Stimulated activated CD8-positive, alpha-beta memory T cell treated with anti-CD3 and anti-CD28 coated beads, Interleukin-4, amount 100 ng/mL, for 24 hours (primary cell): ENCODE measurements around the gene ST3GAL4.
A peak's percentile ranks its signal among the peaks of the same experiment; 100 is the strongest.

ENCODE experiments used
- DNase-seq: peaks from one replicate; pipeline ENCODE4 v3.0.0-alpha.2; 2020; ENCODE audit warnings: low read depth

ST3GAL4 gene

DNA sequence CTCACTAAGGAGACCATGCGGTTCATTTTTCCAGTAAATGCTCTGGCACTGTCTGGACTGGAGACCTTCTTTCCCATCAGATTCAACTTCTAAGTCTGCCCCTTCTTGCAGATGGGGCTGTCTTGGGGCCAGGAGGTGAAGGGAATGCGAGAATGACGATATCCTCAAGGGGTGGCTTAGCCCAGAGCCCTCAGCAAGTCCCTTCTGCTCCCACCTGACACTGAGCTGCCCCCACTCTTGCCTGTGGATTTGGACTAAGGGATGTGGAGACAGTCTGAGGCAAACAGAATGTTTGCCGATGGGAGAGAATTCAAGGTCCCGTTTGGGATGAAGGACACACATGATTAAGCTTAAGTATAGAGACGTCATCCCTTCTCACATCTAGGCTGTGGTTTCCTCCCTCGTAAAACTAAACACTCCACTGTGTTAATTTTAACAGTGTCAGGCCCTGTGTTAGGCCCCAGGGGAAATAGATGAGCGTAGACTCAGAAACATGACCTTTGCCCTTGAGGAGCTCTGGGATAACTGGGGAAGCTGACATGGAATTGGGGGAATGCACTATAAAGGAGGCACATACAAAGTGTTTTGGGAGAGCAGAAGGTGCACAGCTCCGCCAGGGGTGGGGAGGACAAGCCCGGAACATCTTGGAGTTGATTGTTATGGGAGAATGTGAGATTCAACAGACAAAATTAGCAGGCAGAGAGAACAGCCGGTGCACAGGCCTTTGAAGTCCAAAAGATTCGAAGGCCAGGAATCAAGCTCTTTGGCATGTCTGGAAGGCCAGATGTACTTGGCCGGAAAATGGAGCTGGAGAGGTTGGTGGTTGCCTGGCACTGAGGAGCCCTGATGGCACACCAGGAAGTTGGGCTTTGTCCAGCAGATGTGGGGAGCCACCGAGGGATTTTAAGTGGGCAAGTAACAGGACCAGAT lies 71.6 kb downstream of the ST3GAL4 start:
- no peak for DNase-seq

DNA sequence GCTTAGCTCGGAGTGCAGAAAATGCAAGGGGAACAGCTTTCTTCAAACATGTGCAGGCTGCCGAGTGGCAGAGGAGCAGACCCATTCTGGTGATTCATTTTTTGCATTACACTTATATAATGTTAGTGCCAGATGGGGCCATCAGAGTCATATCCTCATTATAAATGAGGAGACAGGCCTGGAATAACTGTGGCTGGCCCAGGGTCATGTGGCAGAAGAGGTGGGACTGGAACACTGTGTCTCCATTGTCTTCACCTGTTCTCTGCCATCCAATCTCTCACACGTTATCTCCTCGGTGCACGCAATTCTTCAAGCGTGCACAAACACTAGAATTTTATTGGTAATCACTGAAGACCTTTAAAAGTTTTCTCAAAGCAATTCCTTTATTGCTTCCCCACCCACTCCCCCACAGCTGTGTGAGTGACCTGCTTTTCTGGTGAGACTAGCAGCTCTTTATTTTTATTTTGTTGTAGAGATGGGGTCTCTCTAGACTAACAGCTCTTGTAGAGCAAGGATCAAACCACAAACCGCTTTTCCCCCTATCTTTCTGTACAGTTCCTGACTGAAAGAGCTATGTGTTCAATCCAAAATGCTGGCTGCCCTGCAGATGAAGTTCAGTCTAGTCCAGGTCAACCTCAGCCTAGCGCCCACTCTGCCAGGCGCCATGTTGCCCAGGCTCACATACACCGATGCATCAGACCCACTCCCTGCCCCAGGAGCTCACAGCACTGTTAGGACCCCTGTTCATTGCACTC lies 75.3 kb downstream of the ST3GAL4 start:
- DNase-seq, result no peak

DNA sequence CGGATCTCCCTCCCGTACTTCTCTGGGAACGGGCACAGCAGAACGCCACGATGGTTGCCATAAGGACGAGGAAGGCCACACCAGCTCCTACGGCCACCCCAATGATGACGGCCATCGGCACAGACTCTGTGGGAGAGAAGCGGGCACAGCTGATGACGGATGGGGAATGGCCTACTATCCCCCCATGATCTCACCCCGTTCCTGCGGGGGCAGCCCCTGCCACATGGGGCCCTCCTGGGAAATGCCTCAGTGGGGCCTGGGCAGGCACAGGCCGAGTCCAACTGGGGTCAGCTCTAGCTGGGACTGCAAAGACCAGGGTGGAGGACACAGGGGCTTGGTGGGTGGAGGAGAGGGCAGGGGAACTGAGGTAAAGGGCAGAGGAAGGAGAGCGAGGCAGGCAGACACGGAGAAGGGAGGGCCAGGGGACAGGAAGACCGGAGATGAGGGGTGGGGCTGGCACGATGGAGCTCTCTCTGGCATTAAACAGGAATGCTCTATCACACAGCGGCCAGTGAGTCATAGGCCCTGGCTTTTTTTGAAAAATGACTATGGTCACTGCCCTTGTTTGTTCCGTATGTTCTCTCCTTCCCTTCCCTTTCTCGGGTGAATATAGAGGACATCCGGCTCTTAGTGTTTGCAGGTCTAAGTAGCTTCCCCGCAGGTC lies 76.0 kb downstream of the ST3GAL4 start:
- DNase-seq, result no peak

DNA sequence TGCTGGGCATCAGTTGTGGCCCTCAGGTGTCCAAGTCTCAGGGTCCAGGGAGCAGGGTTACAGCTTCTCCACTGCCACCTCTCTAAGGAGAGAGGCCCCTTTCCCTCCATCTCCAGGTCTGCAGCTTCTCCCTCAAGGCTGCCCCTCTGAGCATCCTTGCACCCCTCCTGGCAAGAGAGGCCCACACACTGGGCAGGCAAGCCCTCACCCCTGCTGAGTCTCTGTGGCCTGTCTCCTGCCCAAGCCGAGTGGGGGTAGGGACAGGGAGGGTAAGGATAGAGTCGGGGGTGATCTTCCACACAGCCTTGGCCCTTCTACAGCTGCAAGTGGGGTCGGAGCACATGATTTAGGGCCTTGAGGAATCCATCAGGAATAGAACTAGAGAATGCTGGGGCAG lies 76.6 kb downstream of the ST3GAL4 start:
- no peak for DNase-seq

DNA sequence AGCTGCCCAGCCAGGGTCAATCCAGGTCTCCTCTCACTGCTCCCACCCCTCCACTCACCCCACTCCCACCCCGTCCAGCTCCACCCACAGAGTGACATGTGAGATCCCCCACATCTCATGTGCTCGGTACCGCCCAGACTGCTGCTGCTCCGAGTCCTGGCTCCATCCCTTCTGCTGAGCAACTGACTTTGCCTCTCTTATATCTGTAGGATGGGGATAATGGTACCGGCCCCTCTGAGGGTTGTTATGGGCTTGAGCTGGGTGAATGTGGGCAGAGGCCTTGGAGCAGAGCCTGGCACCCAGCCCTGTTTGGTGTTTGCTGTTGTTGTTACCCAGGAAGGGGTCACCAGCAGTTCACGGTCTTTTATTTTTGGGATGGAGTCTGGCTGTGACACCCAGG lies 77.0 kb downstream of the ST3GAL4 start:
- no peak for DNase-seq

DNA sequence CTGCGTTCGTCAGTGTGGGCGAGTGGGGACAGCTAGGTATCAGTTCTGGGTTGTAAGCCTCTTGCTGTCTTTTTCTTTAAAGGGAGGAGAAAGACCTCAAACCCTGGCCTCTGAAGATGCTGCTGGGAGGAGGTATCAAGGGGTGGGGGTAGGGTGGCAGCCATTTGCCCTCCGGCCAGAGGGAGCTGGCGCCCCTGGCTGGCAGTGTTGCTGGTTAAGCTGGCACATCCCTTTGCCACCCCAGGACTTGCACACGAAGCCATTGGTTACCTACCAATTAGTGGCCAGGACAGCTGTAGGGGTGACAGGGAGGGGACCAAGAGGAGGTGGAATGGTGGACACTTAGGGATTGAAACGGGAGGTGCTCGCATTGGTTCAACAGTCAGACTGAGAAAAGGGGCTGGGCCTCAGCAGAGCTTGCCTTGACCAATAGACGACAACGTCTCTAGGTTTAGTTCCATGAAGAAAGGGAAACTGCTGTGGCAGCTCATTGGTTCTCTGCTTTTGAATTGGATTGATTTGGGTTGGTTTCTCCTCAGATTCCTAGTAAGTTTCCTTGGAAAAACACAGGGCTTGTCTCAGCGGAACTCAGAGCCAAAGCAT lies 77.9 kb downstream of the ST3GAL4 start:
- no peak for DNase-seq

DNA sequence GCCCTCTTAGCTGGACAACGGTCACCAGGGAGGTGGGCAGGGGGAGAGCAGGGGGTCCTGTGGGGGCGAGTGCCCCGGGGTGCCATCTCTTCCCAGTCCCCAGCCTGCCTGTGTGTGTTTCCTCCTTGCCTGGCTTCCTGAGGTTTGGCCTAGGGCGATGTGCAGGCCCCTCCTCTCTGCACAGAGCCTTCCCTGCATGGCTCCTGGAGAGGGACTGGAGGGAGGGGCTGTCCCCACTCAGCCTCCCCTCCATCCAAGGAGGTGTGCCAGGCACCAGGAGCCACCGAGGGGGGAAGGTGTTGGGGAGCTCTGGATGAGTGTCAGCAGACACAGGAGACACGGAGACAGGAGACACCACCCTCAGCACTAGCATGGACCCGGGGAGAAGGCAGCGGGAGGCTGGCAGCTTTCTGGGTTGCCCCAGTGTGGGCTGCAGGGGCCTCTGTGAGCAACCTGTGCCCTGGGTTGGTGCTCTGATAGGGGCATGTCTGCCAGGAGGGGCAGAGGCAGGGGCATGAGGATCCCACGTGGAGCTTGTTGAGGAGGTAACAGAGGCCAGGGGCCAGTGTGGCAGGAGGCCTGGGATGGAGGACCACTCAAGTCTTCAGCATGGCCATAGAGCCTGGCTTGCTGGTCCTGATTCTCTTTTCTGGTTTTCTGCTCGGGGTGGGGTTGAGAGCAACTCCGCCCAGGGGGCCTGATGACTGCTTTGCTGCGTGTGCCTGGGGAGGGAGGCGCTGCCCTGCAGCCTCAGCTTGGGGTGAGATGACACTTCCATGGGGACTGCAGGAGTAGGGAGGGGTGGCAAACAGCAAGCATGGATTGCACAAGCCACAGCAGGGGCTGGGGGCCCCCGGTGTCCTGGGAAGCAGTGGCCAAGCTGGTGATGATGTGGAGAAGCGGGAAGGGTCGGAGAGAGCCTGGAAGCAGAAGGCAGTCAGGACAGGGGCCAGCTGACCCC lies 78.8 kb downstream of the ST3GAL4 start:
- DNase-seq, result no peak

DNA sequence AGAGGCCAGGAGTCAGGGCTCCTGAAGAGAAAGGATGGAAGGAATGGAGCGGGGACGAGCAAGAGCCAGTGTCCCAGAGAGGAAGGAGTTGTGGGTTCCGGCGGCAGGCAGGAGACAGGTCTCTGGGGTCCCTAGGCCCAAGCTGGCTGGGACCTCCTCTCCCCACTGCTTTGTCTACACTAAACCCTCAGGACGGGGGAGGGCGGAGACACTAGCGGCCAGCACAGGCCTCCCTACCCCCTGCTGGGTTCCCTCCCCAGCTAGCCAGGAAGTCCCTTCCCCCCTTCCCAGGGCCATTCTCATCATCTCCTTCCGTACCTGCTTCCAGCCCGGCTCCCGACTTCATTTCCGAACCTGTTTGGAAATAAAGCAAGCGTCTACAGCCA lies 79.5 kb downstream of the ST3GAL4 start:
- no peak for DNase-seq

DNA sequence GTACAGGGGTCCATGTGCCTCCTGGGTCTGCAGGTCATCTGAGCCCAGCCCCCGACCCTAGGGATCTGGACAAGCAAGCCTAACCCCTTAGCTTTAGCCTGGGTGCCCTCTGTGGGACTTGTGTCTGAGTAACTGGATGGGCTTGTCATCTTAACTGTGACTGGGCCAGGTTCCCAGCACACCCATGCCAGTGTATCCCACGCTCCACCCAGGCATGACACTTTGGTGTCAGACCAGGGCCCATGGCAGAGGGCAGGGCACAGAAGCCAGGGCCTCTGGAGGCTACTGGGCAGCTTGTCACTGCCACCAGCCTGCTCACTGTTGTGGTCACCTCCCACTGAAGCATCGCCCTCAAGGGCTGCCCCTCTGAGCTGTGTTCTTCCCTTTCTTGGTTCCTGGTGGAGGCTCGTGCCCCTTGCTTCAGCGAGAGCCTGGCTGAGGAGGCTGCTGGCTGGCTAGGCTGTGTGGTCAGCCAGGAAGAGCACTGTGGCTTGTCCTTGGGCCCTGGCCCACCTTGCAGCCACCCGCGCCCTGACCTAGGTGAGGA lies 80.8 kb downstream of the ST3GAL4 start:
- DNase-seq, result no peak

DNA sequence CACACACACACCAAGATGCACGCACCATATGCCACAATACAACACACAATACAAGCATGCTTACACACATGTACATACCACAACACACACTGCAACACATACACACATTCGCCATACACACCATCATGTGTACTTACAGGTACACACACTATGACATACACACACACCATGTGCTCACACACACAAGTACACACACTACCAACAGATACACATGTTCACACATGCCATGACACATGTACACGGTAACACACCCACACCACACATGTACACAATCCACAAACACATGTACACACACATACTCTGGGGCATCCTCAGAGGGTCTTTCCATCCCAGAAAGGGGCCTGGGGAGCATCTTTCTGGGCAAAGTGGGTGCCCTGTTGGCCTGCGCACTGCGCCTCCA lies 82.2 kb downstream of the ST3GAL4 start:
- no peak for DNase-seq

DNA sequence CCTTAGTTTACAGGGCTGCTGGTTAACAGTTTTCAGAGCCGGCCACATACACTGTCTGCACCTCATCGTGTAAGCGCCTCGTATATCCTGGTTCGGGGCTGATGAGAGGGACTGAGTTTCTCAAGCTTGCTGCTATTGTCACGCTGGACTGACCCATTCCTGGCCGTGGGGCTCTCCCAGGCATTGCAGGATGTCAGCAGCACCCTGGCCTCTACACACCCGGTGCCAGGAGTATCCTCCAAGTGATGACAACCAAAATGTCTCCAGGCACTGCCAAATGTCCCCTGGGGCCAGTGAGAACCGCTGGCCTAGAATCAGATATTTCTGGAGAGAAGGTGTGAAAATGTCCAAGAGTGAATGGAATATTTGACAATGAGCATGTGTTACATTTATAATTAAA lies 82.8 kb downstream of the ST3GAL4 start:
- DNase-seq, result no peak

DNA sequence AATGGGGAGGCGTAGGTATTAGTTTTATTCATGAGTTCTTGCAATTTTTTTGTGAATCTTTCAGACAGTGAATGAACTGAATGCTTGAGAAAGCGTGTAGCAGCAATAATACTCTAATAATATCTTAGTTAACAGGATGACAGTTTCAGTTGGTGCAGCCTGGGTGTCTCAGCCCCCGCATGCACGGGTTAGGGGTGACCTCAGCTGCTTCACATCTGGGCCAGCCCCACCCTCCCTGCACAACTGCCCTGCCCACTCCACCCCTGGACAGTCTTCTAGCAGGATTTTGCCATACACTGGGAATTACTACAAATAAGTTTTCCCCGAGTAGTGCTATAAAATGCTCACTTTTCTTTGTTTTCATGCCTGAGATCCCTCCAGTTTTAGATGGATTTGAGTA lies 83.2 kb downstream of the ST3GAL4 start:
- DNase-seq, result no peak

DNA sequence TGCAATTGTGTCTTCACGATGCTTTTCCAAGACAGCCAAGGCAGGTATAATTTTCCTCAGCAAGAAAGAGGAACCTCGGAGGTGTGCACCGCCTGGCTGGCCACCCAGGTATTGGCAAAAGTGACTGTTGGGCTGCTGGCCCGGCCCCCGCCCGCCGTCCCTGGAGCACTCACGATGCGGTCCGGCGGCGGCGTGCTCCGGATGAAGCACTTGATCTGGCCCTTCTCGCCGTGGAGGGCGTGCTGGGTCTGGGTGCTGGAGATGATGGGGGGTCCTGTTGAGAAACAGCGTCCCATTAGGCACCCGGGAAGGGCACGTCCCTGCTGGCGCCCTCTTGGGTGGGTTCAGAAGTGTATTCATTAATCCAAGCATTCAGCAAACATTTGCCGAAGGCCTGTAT lies 84.8 kb downstream of the ST3GAL4 start:
- no peak for DNase-seq

DNA sequence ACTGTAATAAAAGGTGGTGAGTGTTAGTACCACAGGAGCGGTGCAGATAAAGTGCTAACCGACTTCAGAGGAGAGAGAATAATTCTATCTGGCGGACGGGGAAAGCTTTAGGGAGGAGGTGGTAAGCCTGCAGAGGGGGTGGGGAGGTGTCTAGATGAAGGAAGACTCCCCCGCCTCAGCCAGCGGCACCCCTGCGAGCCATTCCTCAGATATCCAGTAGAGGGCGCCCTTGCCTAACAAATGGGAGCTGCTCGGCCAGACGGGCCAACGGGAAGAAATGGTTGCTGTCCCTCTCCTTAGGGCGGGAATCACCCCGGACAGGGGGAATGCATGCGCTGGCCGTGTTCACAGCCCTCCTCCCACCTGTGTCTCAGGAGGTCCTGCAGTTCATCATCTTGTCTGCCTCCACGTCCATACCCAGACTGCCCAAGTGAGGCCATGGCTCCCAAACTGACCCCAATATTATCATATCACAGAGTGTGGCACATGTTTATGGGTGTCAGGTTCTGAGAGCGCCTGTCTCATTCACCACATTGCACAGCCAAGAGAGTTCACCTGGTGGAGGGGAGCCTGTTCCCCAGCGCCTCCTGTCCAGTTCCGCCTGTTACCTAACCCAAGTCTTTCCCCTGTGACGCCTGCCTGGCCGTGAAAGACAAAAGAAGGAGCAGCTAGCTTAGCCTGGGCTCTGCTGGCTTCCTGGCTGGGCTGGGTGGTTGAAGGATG lies 85.5 kb downstream of the ST3GAL4 start:
- DNase-seq, result peak; percentile 56

DNA sequence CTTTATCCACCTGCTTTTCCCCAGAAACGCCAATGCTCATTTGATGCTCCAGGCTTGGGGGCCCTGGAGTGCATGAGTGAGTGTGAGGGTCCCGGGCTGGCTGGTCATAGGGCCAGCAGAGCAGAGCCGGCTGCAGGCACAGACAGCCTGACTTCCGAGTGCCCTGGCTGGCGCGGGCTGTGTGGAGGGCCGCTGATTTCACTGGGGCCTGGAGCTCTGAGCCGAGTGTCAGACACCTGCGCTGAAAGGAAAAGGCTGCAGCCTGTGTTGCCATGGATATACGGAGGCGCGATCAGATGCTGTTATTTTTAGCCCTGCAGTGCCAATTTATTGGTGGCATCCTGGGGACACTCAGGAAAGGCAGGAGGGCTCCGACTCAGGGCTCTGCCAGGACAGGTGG lies 87.6 kb downstream of the ST3GAL4 start:
- DNase-seq, result no peak

DNA sequence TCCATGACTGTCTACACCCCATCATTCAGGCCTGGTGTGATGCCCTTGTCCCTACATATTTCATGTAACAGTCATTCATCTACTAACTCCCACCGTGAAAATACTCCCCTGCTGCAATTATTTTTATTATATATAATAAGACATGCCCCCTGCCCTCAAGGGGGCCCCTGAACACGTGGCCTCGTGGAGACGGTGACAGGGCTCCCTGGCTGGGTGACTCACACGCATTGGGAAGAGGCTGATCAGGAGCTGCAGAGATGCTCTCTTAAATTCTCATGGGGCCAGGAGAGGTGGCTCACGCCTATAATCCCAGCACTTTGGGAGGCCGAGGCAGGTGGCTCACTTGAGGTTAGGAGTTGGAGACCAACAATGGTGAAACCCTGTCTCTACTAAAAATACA lies 88.6 kb downstream of the ST3GAL4 start:
- no peak for DNase-seq

DNA sequence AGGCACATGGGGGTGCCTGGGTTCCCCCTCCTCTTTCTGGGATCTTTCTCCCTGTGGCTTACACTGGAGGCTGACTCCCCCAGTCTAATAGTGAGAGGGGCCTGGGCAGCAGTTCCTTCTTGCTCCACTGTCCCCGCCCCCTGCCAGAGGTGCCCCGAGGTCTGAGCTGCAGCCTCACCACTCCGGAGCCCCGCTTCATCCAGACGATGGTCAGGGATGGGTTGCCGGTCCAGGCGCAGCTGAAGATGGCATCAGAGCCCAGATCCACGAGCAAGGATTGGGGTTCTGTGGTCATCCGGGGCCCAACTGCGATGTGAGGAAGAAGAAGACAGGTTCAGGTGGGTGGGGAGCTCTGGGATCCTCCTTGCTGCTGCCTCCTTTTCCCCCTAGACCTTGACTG lies 91.1 kb downstream of the ST3GAL4 start:
- DNase-seq, result no peak

DNA sequence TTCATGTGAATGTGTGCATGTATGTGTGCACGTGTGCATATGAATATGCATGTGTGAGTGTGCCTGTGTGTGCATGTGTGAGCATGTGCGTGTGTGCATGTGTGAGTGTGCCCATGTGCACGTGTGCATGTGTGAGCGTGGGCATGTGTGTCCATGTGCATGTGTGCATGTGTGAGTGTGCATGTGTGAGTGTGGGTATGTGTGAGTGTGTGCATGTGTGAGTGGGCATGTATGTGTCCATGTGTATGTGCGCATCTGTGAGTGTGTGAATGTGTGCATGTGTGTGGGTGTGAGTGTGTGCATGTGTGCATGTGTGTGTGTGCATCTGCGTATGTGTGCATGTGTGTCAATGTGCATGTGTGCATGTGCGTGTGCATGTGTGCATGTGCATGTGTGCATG lies 94.7 kb downstream of the ST3GAL4 start:
- DNase-seq, result no peak

DNA sequence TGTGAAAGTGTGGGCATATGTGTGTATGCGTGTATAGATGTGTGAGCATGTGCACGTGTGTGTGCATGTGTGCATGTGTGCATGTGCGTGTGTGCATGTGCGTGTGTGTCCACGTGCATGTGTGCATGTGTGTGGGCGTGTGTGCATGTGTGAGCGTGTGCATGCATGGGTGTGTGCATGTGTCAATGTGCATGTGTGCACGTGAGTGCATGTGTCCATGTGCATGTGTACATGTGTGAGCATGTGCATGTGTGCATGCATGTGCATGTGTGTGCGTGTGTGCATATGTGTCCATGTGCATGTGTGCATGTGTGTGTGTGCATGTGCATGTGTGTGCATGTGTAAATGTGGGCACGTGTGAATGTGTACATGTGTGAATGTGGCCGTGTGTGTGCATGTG lies 95.3 kb downstream of the ST3GAL4 start:
- DNase-seq, result no peak

DNA sequence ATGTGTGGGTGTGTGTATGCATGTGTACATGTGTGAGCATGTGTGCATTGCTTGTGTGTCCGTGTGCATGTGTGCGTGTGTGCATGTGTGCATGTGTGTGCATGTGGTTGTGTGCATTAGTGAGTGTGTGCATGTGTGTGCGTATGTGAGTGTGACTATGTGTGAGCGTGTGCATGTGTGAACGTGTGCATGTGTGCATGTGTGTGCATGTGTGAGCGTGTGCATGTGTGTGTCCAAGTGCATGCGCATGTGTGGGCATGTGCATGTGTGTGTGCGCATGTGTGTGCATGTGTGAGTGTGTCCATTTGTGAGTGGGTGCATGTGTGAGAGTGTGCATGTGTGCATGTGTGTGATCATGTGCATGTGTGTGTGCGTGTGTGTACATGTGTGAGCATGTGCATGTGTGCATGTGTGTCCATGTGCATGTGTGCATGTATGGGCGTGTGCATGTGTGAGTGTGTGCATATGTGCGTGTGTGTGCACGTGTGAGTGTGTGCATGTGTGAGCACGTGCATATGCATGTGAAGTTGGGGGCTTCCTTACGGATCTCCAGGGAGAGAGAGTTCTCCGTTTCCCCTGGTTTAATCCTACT lies 95.8 kb downstream of the ST3GAL4 start:
- DNase-seq, result no peak
